ENCODE measurements around the gene PALM2AKAP2. TPM values are rescaled to one million over a fixed set of nuclear protein-coding genes. Genes with fewer than 3 reads are reported as not detected.

Gene PALM2AKAP2
- total RNA-seq, 2 experiments from 2014 or later, result not detected

DNA sequence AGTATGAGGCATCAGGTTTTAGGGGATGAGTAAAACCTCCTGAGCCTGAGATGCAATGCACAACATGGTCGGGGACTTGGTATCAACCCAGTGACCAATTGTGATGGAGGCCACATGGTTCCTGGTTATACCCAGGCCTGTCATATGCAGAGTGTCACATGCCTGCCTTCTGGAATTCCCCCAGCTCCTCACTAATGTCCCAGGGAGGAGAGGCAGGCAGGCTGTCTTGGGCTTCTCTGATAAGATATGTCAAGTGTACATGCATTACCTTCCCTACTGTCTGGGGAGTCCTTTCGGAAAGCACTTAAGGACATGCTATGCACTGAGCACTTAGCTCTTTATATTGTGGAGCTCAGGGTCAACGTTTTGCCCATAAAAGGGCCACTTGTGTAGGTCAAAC is 14.2 kb upstream of the PALM2AKAP2 start:
- H3K4me3 ChIP-seq (ENCODE audit: low read depth, low read length, poor library complexity, severe bottlenecking), result no peak overlapping the region
- no peaks in the 10 kb centered on the region for H3K9me3 ChIP-seq (ENCODE audit: low read length)
- H3K36me3 ChIP-seq (ENCODE audit: insufficient read depth, low read length), result no peaks in the 10 kb centered on the region
- TF ChIP-seq, protein P1, sequence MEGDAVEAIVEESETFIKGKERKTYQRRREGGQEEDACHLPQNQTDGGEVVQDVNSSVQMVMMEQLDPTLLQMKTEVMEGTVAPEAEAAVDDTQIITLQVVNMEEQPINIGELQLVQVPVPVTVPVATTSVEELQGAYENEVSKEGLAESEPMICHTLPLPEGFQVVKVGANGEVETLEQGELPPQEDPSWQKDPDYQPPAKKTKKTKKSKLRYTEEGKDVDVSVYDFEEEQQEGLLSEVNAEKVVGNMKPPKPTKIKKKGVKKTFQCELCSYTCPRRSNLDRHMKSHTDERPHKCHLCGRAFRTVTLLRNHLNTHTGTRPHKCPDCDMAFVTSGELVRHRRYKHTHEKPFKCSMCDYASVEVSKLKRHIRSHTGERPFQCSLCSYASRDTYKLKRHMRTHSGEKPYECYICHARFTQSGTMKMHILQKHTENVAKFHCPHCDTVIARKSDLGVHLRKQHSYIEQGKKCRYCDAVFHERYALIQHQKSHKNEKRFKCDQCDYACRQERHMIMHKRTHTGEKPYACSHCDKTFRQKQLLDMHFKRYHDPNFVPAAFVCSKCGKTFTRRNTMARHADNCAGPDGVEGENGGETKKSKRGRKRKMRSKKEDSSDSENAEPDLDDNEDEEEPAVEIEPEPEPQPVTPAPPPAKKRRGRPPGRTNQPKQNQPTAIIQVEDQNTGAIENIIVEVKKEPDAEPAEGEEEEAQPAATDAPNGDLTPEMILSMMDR (conservative IDR thresholded peaks at IDR 0.05; ENCODE audit: low read length), result no peak
- no peaks in the 10 kb centered on the region for H3K9me2 ChIP-seq (ENCODE audit: insufficient read depth, low read length)
- H2AFZ ChIP-seq (ENCODE audit: low read length), result no peak overlapping the region
- BruUV-seq (replicated peaks), result no TSS peak
- ChIA-PET POLR2A (interaction anchor here (0.6 kb wide), 1 partner anchor 531 kb away, joined by 4 read pairs; no protein-coding TSS in a partner anchor), CTCF (ENCODE audit: unreplicated experiment) (no interaction called here)
- no peaks in the 10 kb centered on the region for H3K4me1 ChIP-seq (ENCODE audit: insufficient read depth, low read length, poor library complexity, severe bottlenecking)
- no peaks in the 10 kb centered on the region for H3K79me2 ChIP-seq (ENCODE audit: insufficient read depth, low read depth, low read length)
- no peak for DNase-seq (ENCODE audit: low spot score)
- intact Hi-C loops (cut with micrococcal nuclease; ENCODE audit: unreplicated experiment), result no loop called here
- H3K27ac ChIP-seq (ENCODE audit: low read depth, low read length, poor library complexity, severe bottlenecking), result no peak overlapping the region
- no peaks in the 10 kb centered on the region for H4K20me1 ChIP-seq (ENCODE audit: insufficient read depth, low read length)
- no peak overlapping the region for H3K4me2 ChIP-seq (ENCODE audit: low read length)

DNA sequence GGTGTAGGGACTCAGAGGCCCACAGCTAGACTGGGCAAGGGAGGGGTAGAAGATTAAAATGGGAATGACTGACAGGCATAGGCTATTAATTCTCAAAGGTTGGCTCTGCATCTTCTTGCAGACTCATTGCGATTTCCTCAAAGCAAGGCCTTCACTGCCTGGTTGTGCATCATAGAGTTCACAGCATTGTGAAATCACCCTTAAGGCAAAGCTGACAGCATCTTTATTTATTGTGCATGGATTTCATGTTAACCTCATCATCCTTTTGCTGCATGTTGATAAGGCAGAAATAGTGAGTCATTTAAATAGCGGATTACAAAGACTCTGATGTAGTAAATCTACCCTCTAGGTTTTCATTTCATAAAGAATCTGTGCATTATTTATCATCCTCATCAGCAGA is 13.6 kb upstream of the PALM2AKAP2 start:
- no peak overlapping the region for H2AFZ ChIP-seq (ENCODE audit: low read length)
- no peaks in the 10 kb centered on the region for H4K20me1 ChIP-seq (ENCODE audit: insufficient read depth, low read length)
- BruUV-seq (replicated peaks), result no TSS peak
- TF ChIP-seq, protein P1 (conservative IDR thresholded peaks at IDR 0.05; ENCODE audit: low read length), result no peak
- TF ChIP-seq EZH2phosphoT487 (IDR thresholded peaks at IDR 0.05; ENCODE audit: borderline replicate concordance, low read depth, low read length), result no peak
- ChIA-PET POLR2A (no interaction called here), CTCF (ENCODE audit: unreplicated experiment) (no interaction called here)
- H3K4me3 ChIP-seq (ENCODE audit: low read depth, low read length, poor library complexity, severe bottlenecking), result no peak overlapping the region
- H3K4me2 ChIP-seq (ENCODE audit: low read length), result no peak overlapping the region
- no peaks in the 10 kb centered on the region for H3K36me3 ChIP-seq (ENCODE audit: insufficient read depth, low read length)
- intact Hi-C loops (cut with micrococcal nuclease; ENCODE audit: unreplicated experiment), result no loop called here
- H3K79me2 ChIP-seq (ENCODE audit: insufficient read depth, low read depth, low read length), result no peaks in the 10 kb centered on the region
- H3K9me3 ChIP-seq (ENCODE audit: low read length), result no peaks in the 10 kb centered on the region
- H3K4me1 ChIP-seq (ENCODE audit: insufficient read depth, low read length, poor library complexity, severe bottlenecking), result no peaks in the 10 kb centered on the region
- H3K27ac ChIP-seq (ENCODE audit: low read depth, low read length, poor library complexity, severe bottlenecking), result no peak overlapping the region
- no peak for DNase-seq (ENCODE audit: low spot score)
- no peaks in the 10 kb centered on the region for H3K9me2 ChIP-seq (ENCODE audit: insufficient read depth, low read length)

DNA sequence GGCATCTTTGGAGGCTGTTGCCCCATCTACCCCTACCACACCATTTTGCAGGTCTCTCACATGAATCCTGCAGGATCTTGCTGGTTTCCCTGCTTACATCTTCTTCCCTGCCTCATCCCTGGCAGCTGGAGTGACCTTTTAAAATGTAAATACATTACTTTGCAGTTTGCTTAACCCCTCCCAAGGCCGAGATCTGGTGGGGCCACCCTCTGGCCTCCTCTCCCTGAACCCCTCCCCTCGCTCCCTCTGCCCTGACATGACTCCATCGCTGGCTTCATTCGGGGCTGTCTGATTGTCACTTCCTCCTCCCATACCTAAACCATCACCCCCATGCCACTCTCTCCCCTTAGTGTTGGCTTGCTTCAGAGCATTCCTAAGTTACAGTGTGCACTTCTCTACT is 12.6 kb upstream of the PALM2AKAP2 start:
- Histone ChIP-seq H3K9me2 (ENCODE audit: insufficient read depth, low read length) (no peaks in the 10 kb centered on the region), H4K20me1 (ENCODE audit: insufficient read depth, low read length) (no peaks in the 10 kb centered on the region), H3K9me3 (ENCODE audit: low read length) (no peaks in the 10 kb centered on the region), H3K27ac (ENCODE audit: low read depth, low read length, poor library complexity, severe bottlenecking) (no peak overlapping the region), H3K4me2 (ENCODE audit: low read length) (no peak overlapping the region), H3K79me2 (ENCODE audit: insufficient read depth, low read depth, low read length) (no peaks in the 10 kb centered on the region), H3K4me1 (ENCODE audit: insufficient read depth, low read length, poor library complexity, severe bottlenecking) (no peaks in the 10 kb centered on the region), H3K4me3 (ENCODE audit: low read depth, low read length, poor library complexity, severe bottlenecking) (no peak overlapping the region), H3K36me3 (ENCODE audit: insufficient read depth, low read length) (no peaks in the 10 kb centered on the region), H2AFZ (ENCODE audit: low read length) (no peak overlapping the region)
- CTCF ChIA-PET (ENCODE audit: unreplicated experiment), result no interaction called here
- POLR2A ChIA-PET, result no interaction called here
- intact Hi-C loops (cut with micrococcal nuclease; ENCODE audit: unreplicated experiment), result no loop called here
- no peak for DNase-seq (ENCODE audit: low spot score)
- no peak for TF ChIP-seq EZH2phosphoT487 (IDR thresholded peaks at IDR 0.05; ENCODE audit: borderline replicate concordance, low read depth, low read length)
- BruUV-seq (replicated peaks), result no TSS peak

All from OCI-LY7 (cell line).